Spleen (tissue), 11 donors: ENCODE results near the gene PHLDA2. TPM values are rescaled to one million over a fixed set of nuclear protein-coding genes. Genes with fewer than 3 reads are reported as not detected.
"Not testable (repeated sequence)": the region's sequence is repeated elsewhere in the genome, so short reads cannot be mapped to it uniquely, and the experiment has no call there.

ENCODE experiments used
- DNase-seq: peaks from one replicate; pipeline ENCODE4 v3.0.0-alpha.2; 2020
- H3K27ac ChIP-seq, 8 donors: fragments of 200-600 bp; sonication (generic) in 7 of 8; 1 replicate in 4 of 8; 2 replicates in 4 of 8; pipeline versions ENCODE4 v1.5.0 to v1.8.0; 2016 to 2021; ENCODE audit warnings: inconsistent platforms in 4 of 8, mild to moderate bottlenecking in 4 of 8, moderate library complexity in 1 of 8
- H3K27me3 ChIP-seq, 7 donors: fragments of 200-600 bp; sonication (generic) in 6 of 7; replicated peaks in 1 of 7; 1 replicate in 4 of 7; 2 replicates in 3 of 7; pipeline versions ENCODE4 v1.5.0 to v1.8.0; 2016 to 2021; ENCODE audit warnings: inconsistent platforms in 3 of 7, mild to moderate bottlenecking in 1 of 7
- H3K36me3 ChIP-seq, 6 donors: fragments of 200-600 bp; sonication (generic) in 5 of 6; 1 replicate in 4 of 6; 2 replicates in 2 of 6; pipeline versions ENCODE4 v1.5.0 to v1.8.0; 2016 to 2021; ENCODE audit warnings: inconsistent platforms in 2 of 6
- H3K4me1 ChIP-seq, 6 donors: fragments of 200-600 bp; sonication (generic) in 5 of 6; 1 replicate in 3 of 6; 2 replicates in 3 of 6; pipeline versions ENCODE4 v1.5.0 to v1.8.0; 2016 to 2021; ENCODE audit warnings: inconsistent platforms in 3 of 6
- H3K4me3 ChIP-seq, 8 donors: fragments of 200-600 bp; sonication (generic) in 7 of 8; 1 replicate in 4 of 8; 2 replicates in 4 of 8; pipeline versions ENCODE4 v1.5.0 to v1.8.0; 2016 to 2021; ENCODE audit warnings: inconsistent platforms in 4 of 8, mild to moderate bottlenecking in 4 of 8, moderate library complexity in 2 of 8
- H3K9me3 ChIP-seq, 8 donors: fragments of 200-600 bp; sonication (generic) in 7 of 8; 1 replicate in 4 of 8; 2 replicates in 4 of 8; pipeline versions ENCODE4 v1.5.0 to v1.8.0; 2016 to 2021; ENCODE audit warnings: inconsistent platforms in 4 of 8
- CTCF ChIP-seq, 11 experiments: fragments of 200-600 bp in 7 of 11; fragments of 450-650 bp in 4 of 11; sonication (generic) in 4 of 11; IDR thresholded peaks in 8 of 11; conservative IDR thresholded peaks in 3 of 11; 1 replicate in 7 of 11; 2 replicates in 4 of 11; pipeline versions ENCODE4 v1.4.0 to v1.8.0; 2016 to 2021; ENCODE audit warnings: antibody characterized with exemption in 11 of 11, inconsistent platforms in 4 of 11, mild to moderate bottlenecking in 1 of 11
- POLR2A ChIP-seq, 3 donors: fragments of 450-650 bp; IDR thresholded peaks; one replicate each; pipeline ENCODE4 v1.5.1; 2017; ENCODE audit warnings: antibody characterized with exemption in 3 of 3, mild to moderate bottlenecking in 1 of 3
- POLR2AphosphoS5 ChIP-seq, 3 donors: sonication (generic); formaldehyde crosslinking; IDR thresholded peaks; one replicate each; pipeline ENCODE4 v1.5.1; 2017; ENCODE audit warnings: antibody characterized with exemption in 3 of 3
- WGBS, 5 donors: extraction: QIAGEN DNeasy Blood & Tissue Kit in 3 of 5; methylation state at CpG; one replicate each; pipeline versions ENCODE4 v1.1.5 to v1.1.7; 2013 to 2018; 5-methylcytosine and 5-hydroxymethylcytosine counted together
- intact Hi-C: fragments of 100-400 bp; cut with DNase I; formaldehyde crosslinking; loops from one replicate; pipeline ENCODE4 v1.15.0; 2023; ENCODE audit warnings: low total_unique reads
- polyA plus RNA-seq, 3 donors: library from polyadenylated mRNA; stranded (reverse); fragments of 200-250 nt; gene quantifications; one replicate each; pipeline ENCODE4 v1.2.1, GENCODE V29; 2013
- total RNA-seq, 7 donors: library from RNA; depleted of rRNA in 3 of 7; stranded (reverse); fragments of >200 nt in 3 of 7; fragmentation: NEBNext Ultra II Directional in 4 of 7; extraction: Animal tissue kit (Norgen Biotek cat#: 25700) in 4 of 7; gene quantifications; one replicate each; pipeline versions ENCODE4 v1.1.0 to v1.2.1, GENCODE V29; 2016 to 2021
- donor health status: healthy with polysubstance abuse.
- donor health status: DM: no; HTN: no; CAD: no; lungs with moderate emphysema.
- donor health status: DM: no; HTN: no; CAD: no.
- donor health status: Bipolar disorder and iron deficiency.
- donor health status: healthy.
- donor health status: DM: no; HTN: no; CAD: no.
- donor health status: DM: yes; HTN: yes; CAD: no.

PHLDA2 gene
- total and polyA plus RNA-seq, 10 donors: 1.4 to 3.5 (median 1.7) TPM; not detected in 1

- TF ChIP-seq CTCF (IDR thresholded peaks at IDR 0.05 in 8 of 11, conservative IDR thresholded peaks at IDR 0.05 in 3 of 11) (no peak), POLR2AphosphoS5 (IDR thresholded peaks at IDR 0.05) (no peak), POLR2A (IDR thresholded peaks at IDR 0.05) (no peak)
- intact Hi-C loops: no loop called here
- no peak for DNase-seq
- H3K27ac ChIP-seq: no peak overlapping the region
- H3K9me3 ChIP-seq: peaks cover 0 to 5% (median 0%) of the 10 kb centered on the region in 8 donors
- H3K36me3 ChIP-seq: peaks cover 0 to 14% (median 0%) of the 10 kb centered on the region in 6 donors
- 38 to 80% (median 58%) methylated on average over 1 to 78 of the region's 78 CpGs for WGBS, 5 donors
- peaks cover 0 to 26% (median 8%) of the 10 kb centered on the region in 7 donors for H3K27me3 ChIP-seq
- peaks cover 0 to 20% (median 13%) of the 10 kb centered on the region in 6 donors for H3K4me1 ChIP-seq
- H3K4me3 ChIP-seq: no peak overlapping the region
These were observed 19.9 kb downstream of the PHLDA2 start for GRCh38 chr11:2909133-2909902.

- Histone ChIP-seq H3K9me3 (peaks cover 0 to 5% (median 0%) of the 10 kb centered on the region in 8 donors), H3K36me3 (peaks cover 0 to 14% (median 0%) of the 10 kb centered on the region in 6 donors), H3K4me1 (peaks cover 0 to 20% (median 10%) of the 10 kb centered on the region in 6 donors), H3K27ac (no peak overlapping the region), H3K4me3 (no peak overlapping the region), H3K27me3 (peaks cover 0 to 31% (median 8%) of the 10 kb centered on the region in 7 donors)
- TF ChIP-seq POLR2AphosphoS5 (IDR thresholded peaks at IDR 0.05): no peak
- TF ChIP-seq CTCF (IDR thresholded peaks at IDR 0.05 in 8 of 11, conservative IDR thresholded peaks at IDR 0.05 in 3 of 11): no peak
- no peak for TF ChIP-seq POLR2A (IDR thresholded peaks at IDR 0.05)
- DNase-seq: no peak
- WGBS, 5 donors: 88 to 96% (median 91%) methylated on average over 12 to 14 of the region's 14 CpGs
- intact Hi-C loops: no loop called here
These were observed 21.1 kb downstream of the PHLDA2 start for GRCh38 chr11:2908130-2908529.

- DNase-seq, intact Hi-C loops, H3K4me3 ChIP-seq, H3K27ac ChIP-seq, H3K9me3 ChIP-seq: not testable (repeated sequence)
- Histone ChIP-seq H3K36me3 (peaks cover 0 to 14% (median 0%) of the 10 kb centered on the region in 6 donors), H3K4me1 (peaks cover 0 to 38% (median 30%) of the 10 kb centered on the region in 6 donors), H3K27me3 (peaks cover 0 to 42% (median 12%) of the 10 kb centered on the region in 7 donors)
- WGBS, 5 donors: 87 to 94% (median 91%) methylated on average over 7 of the region's 7 CpGs
These were observed 23.9 kb downstream of the PHLDA2 start for GRCh38 chr11:2905299-2905698.

GRCh38 chr11:2904153-2905052, 24.8 kb downstream of the PHLDA2 start:
- Histone ChIP-seq H3K36me3 (peaks cover 0 to 14% (median 0%) of the 10 kb centered on the region in 6 donors), H3K4me3 (no peak overlapping the region), H3K27me3 (peaks cover 0 to 39% (median 7%) of the 10 kb centered on the region in 7 donors), H3K27ac (no peak overlapping the region), H3K9me3 (peaks cover 0 to 5% (median 0%) of the 10 kb centered on the region in 8 donors), H3K4me1 (peaks cover 0 to 47% (median 36%) of the 10 kb centered on the region in 6 donors)
- intact Hi-C loops: no loop called here
- 77 to 86% (median 81%) methylated on average over 19 to 21 of the region's 21 CpGs for WGBS, 5 donors
- TF ChIP-seq POLR2A (IDR thresholded peaks at IDR 0.05): no peak
- TF ChIP-seq POLR2AphosphoS5 (IDR thresholded peaks at IDR 0.05): no peak
- TF ChIP-seq CTCF (IDR thresholded peaks at IDR 0.05 in 8 of 11, conservative IDR thresholded peaks at IDR 0.05 in 3 of 11): no peak
- no peak for DNase-seq
